GM10266 (cell line): ENCODE data around the gene RTTN.

ENCODE experiments used
- DNase-seq: peaks from one replicate; pipeline ENCODE4 v3.0.0; 2012; ENCODE audit errors: extremely low spot score
- TF ChIP-seq, protein P1 (sequence below): IDR thresholded peaks from 2 replicates; pipeline ENCODE4 v1.5.1; 2012; ENCODE audit warnings: mild to moderate bottlenecking, low read depth; ENCODE audit not compliant: control insufficient read depth, insufficient read depth; ENCODE audit errors: missing control alignments

Gene RTTN

DNA sequence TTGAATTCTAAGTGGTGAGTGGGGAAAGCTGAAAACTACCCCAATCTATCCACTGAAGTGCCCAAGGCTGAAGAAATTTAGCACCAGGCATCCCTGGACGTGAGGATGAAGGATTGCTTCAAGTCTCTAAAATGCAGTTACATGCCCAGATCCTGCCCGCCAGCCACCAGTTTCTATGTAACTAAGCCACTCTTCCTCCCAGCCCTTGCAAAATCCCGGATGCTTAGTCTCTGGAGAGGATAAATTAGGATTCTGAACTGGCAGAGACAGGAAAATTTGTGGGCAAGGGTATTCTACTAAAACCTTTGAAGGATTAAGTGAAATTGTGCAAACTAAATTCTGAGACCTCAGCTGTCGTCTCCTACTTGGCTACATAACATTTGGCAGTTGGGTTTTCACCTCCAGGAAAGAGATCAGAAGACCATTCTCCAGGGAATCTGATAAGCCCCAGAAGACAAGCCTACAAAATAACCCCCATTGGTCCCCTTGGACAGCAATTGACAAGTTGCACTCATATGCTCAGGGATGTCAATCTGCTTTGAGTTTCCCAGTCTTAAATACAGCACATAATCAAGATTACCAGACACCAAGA is 163.9 kb downstream of the RTTN start:
- DNase-seq = no peak
- TF ChIP-seq, protein P1, sequence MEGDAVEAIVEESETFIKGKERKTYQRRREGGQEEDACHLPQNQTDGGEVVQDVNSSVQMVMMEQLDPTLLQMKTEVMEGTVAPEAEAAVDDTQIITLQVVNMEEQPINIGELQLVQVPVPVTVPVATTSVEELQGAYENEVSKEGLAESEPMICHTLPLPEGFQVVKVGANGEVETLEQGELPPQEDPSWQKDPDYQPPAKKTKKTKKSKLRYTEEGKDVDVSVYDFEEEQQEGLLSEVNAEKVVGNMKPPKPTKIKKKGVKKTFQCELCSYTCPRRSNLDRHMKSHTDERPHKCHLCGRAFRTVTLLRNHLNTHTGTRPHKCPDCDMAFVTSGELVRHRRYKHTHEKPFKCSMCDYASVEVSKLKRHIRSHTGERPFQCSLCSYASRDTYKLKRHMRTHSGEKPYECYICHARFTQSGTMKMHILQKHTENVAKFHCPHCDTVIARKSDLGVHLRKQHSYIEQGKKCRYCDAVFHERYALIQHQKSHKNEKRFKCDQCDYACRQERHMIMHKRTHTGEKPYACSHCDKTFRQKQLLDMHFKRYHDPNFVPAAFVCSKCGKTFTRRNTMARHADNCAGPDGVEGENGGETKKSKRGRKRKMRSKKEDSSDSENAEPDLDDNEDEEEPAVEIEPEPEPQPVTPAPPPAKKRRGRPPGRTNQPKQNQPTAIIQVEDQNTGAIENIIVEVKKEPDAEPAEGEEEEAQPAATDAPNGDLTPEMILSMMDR = no peak

DNA sequence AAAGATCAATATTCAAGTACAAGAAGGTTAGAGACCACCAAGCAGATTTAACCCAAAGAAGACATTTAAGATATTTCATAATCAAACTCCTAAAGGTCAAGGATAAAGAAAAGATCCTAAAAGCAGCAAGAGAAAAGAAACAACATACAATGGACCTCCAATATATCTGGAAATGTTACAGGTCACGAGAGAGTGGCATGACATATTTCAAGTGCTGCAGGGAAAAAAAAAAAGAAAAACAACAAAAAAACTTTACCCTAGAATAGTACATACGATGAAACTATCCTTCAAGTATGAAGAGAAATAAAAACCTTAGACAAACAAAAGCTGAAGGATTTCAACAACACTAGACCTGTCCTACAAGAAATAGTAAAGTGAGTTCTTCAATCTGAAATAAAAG is 166.3 kb downstream of the RTTN start:
- TF ChIP-seq, protein P1 = no peak

DNA sequence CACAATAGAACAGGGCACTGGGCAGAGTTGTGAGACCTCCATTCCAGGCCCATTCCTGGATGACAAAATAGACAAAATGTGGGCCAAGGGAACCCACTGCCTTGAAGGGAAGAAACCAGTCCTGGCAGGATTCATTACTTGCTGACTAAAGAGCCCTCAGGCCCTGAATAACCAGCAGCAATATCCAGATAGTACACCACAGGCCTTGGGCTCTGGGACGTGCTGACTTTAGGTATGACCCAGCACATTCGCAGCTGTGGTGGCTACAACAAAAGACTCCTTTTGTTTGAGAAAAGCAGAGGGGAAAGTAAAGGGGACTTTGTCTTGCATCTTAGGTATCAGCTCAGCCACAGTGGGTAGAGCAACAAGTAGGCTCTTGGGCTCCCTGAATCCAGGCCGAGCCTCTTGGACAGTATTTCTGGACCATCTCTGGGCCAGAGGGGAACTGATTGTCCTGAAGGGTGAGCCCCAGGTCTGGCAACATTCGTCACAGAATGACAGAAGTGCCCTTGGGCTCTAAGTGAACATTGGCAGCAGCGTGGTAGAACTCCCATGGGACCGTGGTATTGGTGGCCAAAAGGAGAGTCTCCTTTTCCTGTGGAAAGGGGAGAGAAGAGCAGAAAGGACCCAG is 167.9 kb downstream of the RTTN start:
- TF ChIP-seq, protein P1 = no peak
- DNase-seq = no peak

More for the DNA sequence above, 166.3 kb downstream of the RTTN start:
- no peak for DNase-seq

DNA sequence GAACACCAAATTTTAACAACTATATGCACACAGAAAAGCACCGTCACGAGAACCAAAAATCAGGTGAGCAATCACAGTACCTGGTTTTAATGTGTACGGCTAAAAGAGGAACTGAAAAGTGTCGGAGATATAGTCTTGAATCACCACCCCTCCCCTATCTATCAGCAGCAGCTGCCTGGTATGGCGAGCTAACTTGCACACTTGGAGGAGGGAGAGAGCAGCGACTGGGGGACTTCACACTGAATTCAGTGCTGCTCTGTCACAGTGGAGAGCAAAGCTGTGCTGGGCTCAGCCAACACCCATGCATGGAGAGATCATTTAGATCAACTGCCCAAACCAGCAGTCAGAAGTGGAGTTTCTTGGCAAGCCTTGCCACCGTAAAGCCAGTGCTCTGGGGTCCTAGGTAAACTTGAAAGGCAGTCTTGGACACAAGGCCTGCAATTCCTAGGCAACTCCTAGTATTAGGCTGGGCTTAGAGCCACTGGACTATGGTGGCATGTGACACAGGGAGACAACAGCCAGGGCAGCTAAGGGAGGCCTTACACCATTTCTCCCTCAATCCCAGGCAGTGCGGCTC is 168.6 kb downstream of the RTTN start:
- peak; percentile 58 for DNase-seq
- TF ChIP-seq, protein P1 = no peak

DNA sequence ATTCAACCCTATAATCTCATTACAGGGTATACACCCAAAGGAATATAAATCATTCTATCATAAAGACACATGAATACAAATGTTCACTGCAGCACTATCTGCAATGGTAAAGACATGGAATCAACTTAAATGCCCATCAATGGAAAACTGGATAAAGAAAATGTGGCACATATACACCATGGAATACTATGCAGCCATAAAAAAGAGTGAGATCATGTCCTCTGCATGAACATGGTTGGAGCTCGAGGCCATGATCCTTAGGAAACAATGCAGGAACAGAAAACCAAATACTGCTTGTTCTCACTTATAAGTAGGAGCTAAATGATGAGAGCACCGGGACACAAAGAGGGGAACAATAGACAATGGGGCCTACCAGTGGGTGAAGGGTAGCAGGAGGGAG is 169.3 kb downstream of the RTTN start:
- TF ChIP-seq, protein P1 = no peak
- DNase-seq = no peak

DNA sequence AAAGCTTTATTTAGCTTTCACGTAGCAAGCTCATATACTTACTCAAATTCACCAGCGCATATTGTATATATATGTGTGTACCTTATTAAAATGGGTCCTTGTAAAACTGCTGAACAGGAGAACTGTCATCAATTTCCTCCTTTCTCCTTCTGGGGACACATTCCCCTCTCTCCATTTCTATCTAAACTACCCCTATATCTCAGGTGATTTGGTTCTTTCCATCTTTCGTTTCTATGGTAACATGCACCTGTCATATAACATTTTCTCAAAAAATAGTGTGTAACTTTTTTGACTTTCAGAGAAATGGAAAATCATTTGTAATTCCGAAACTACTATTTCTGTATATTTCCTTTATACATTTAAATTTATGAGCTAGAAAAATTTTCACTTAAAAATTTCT is 174.3 kb downstream of the RTTN start:
- DNase-seq = no peak
- TF ChIP-seq, protein P1 = no peak

DNA sequence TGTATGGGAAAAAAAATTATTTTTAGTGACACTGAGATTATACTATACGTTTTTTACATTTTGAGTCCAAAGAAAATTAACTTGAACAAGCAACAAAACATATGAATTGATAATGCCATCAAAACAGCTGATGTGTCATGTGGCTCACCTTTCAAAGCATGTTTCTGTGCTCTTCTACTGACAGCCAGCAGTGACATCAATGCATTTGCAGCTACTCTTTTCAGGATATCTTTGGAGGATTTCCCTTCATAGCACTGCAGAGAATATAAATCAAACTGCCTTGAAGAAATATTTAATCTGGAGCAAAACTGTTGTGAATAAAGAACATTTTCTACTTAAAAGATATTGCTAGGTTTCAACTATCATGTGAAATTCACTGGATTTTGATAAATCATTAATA is 174.8 kb downstream of the RTTN start:
- DNase-seq = no peak
- TF ChIP-seq, protein P1 = no peak
